CD14-positive monocyte (primary cell): ENCODE data around the gene CTBS. TPM values are rescaled to one million over a fixed set of nuclear protein-coding genes. Genes with fewer than 3 reads are reported as not detected.
A peak's percentile ranks its signal among the peaks of the same experiment; 100 is the strongest.

Experiments used
- DNase-seq, 3 donors: peaks; one replicate each; pipeline ENCODE4 v3.0.0-alpha.2; 2011 to 2022
- H2AFZ ChIP-seq: 2 replicates; pipeline ENCODE4 v1.6.0; 2012; ENCODE audit warnings: mild to moderate bottlenecking, low read depth, low read length, inconsistent platforms; ENCODE audit not compliant: insufficient read depth, poor library complexity, severe bottlenecking
- H3K27ac ChIP-seq, 2 donors: 1 replicate in 1 of 2; 2 replicates in 1 of 2; pipeline ENCODE4 v1.5.1; 2012 to 2013; ENCODE audit warnings: low read length in 2 of 2, control low read depth in 1 of 2, inconsistent platforms in 1 of 2, low read depth in 1 of 2, mild to moderate bottlenecking in 1 of 2
- H3K27me3 ChIP-seq, 2 donors: one replicate each; pipeline versions ENCODE4 v1.6.0 to v1.6.1; 2011 to 2013; ENCODE audit warnings: low read length in 2 of 2; ENCODE audit not compliant: control insufficient read depth in 2 of 2, insufficient read depth in 2 of 2
- H3K36me3 ChIP-seq, 2 donors: replicated peaks in 1 of 2; 1 replicate in 1 of 2; 2 replicates in 1 of 2; pipeline versions ENCODE4 v1.5.1 to v1.6.1; 2012 to 2013; ENCODE audit warnings: low read length in 2 of 2, control low read depth in 1 of 2, inconsistent platforms in 1 of 2, mild to moderate bottlenecking in 1 of 2; ENCODE audit not compliant: insufficient read depth in 2 of 2, control insufficient read depth in 1 of 2
- H3K4me1 ChIP-seq, 2 donors: 1 replicate in 1 of 2; 2 replicates in 1 of 2; pipeline versions ENCODE4 v1.5.1 to v1.6.1; 2012 to 2013; ENCODE audit warnings: low read length in 2 of 2, control low read depth in 1 of 2, inconsistent platforms in 1 of 2, mild to moderate bottlenecking in 1 of 2, moderate library complexity in 1 of 2; ENCODE audit not compliant: insufficient read depth in 2 of 2, control insufficient read depth in 1 of 2
- H3K4me2 ChIP-seq: replicated peaks from 2 replicates; pipeline ENCODE3; 2012; ENCODE audit warnings: low read length, moderate library complexity, mild to moderate bottlenecking; ENCODE audit not compliant: poor library complexity, severe bottlenecking; ENCODE audit errors: extremely low read depth
- H3K4me3 ChIP-seq, 3 experiments: fragments of 200-600 bp in 1 of 3; sonication (generic) in 1 of 3; replicated peaks in 1 of 3; 1 replicate in 2 of 3; 2 replicates in 1 of 3; pipeline ENCODE4 v1.5.1; 2011 to 2013; ENCODE audit warnings: low read length in 3 of 3, mild to moderate bottlenecking in 3 of 3, control low read depth in 2 of 3, low read depth in 2 of 3, inconsistent platforms in 1 of 3, moderate library complexity in 1 of 3
- H3K79me2 ChIP-seq: 2 replicates; pipeline ENCODE4 v1.6.0; 2012; ENCODE audit warnings: mild to moderate bottlenecking, control low read depth, inconsistent platforms, low read length, moderate library complexity; ENCODE audit not compliant: insufficient read depth
- H3K9ac ChIP-seq: 2 replicates; pipeline ENCODE4 v1.6.0; 2017; ENCODE audit warnings: low read length, mild to moderate bottlenecking; ENCODE audit not compliant: insufficient read depth, poor library complexity, severe bottlenecking
- H3K9me3 ChIP-seq, 2 donors: replicated peaks in 1 of 2; 1 replicate in 1 of 2; 2 replicates in 1 of 2; pipeline versions ENCODE4 v1.5.1 to v1.6.1; 2012 to 2013; ENCODE audit warnings: low read length in 2 of 2, control low read depth in 1 of 2; ENCODE audit not compliant: control insufficient read depth in 1 of 2, insufficient read depth in 1 of 2
- H4K20me1 ChIP-seq: 2 replicates; pipeline ENCODE4 v1.6.0; 2012; ENCODE audit warnings: mild to moderate bottlenecking, low read length, control low read depth, moderate library complexity; ENCODE audit not compliant: insufficient read depth
- H3K27ac Mint-ChIP-seq, 7 donors: one replicate each; pipeline ENCODE4 v1.8.0; 2020; ENCODE audit warnings: mild to moderate bottlenecking in 7 of 7, mixed read lengths in 7 of 7, moderate library complexity in 6 of 7, inconsistent platforms in 2 of 7
- H3K27me3 Mint-ChIP-seq, 3 donors: one replicate each; pipeline ENCODE4 v1.8.0; 2021 to 2022; ENCODE audit warnings: low read depth in 3 of 3, mild to moderate bottlenecking in 3 of 3, mixed read lengths in 3 of 3, moderate library complexity in 3 of 3, inconsistent platforms in 1 of 3
- H3K36me3 Mint-ChIP-seq, 2 donors: one replicate each; pipeline ENCODE4 v1.8.0; 2020; ENCODE audit warnings: mixed read lengths in 2 of 2, inconsistent platforms in 1 of 2, mild to moderate bottlenecking in 1 of 2
- H3K4me1 Mint-ChIP-seq: one replicate; pipeline ENCODE4 v1.8.0; 2020; ENCODE audit warnings: mild to moderate bottlenecking, mixed read lengths
- H3K4me3 Mint-ChIP-seq, 2 donors: one replicate each; pipeline ENCODE4 v1.8.0; 2020; ENCODE audit warnings: mild to moderate bottlenecking in 2 of 2, mixed read lengths in 2 of 2, moderate library complexity in 1 of 2
- H3K9me3 Mint-ChIP-seq, 7 donors: one replicate each; pipeline ENCODE4 v1.8.0; 2020 to 2022; ENCODE audit warnings: mixed read lengths in 7 of 7, mild to moderate bottlenecking in 6 of 7, moderate library complexity in 6 of 7, inconsistent platforms in 2 of 7
- WGBS: methylation state at CpG from one replicate; pipeline ENCODE4 v1.1.5; 2013; ENCODE audit warnings: missing lambda C conversion rate; ENCODE audit not compliant: insufficient coverage; 5-methylcytosine and 5-hydroxymethylcytosine counted together
- intact Hi-C, 2 donors: fragments of 100-400 bp; cut with micrococcal nuclease; formaldehyde crosslinking; loops; one replicate each; pipeline versions ENCODE4 v1.15.0 to v1.15.1; 2023
- polyA plus RNA-seq, 3 donors: library from polyadenylated mRNA; depleted of rRNA in 1 of 3; unstranded in 2 of 3; stranded (reverse) in 1 of 3; fragments of 300-500 nt in 2 of 3; fragments of >200 nt in 1 of 3; fragmentation: Illumina TruSeq in 2 of 3; gene quantifications; 1 replicate in 2 of 3; 2 replicates in 1 of 3; pipeline ENCODE4 v1.2.3, GENCODE V29; 2012 to 2021
- TF ChIP-seq, protein P1 (sequence below): fragments of 200-600 bp; IDR thresholded peaks from one replicate; pipeline ENCODE4 v1.8.0; 2022; ENCODE audit warnings: antibody characterized with exemption, mild to moderate bottlenecking

CTBS gene
- polyA plus RNA-seq, 3 donors, result 29.2 to 62.2 (median 44.8) TPM

DNA sequence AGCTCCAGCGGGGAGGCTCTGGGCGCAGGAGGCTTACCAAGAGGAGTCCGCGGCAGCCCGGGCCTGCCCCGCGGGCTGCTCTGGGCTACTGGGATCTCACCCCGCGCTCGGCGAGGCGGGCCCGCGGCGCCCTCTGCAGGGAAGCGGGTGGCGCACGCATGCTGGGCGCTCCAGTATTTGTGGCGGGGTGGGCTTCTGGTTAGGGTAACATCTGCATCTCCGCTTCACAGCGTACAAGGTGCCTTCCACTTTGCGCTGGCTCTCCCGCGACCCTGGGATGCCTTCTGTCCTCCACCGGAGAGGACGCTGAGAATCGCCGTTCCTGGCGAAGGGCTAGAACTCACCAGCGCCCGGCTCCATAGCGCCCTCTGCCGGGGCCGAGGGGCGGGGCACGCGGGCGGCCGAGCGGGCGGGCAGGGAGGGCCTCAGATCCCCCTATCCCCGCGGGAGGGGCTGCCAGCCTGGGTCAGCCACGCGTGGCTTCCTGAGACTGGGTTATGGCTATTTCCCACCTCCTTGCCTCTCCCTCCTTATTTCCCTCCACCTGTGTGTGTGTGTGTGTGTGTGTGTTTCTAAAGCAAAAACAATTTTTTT lies 46.6 kb upstream of the CTBS start:
- no peaks in the 10 kb centered on the region for H4K20me1 ChIP-seq
- Mint-ChIP-seq H3K9me3 (no peaks in the 10 kb centered on the region), H3K27me3 (peaks cover 0 to 8% (median 2%) of the 10 kb centered on the region in 3 donors), H3K36me3 (peaks cover 0 to 2% of the 10 kb centered on the region in 2 donors), H3K27ac (peak overlapping the region; percentile 62 to 98 (median 93)), H3K4me3 (peak overlapping the region; percentile 93 to 97), H3K4me1 (peaks cover 16% of the 10 kb centered on the region)
- WGBS, result 0% methylated on average over 42 of the region's 46 CpGs
- intact Hi-C loops, result loop anchor here (2.0 to 5.0 kb wide), 3 partner anchors 48 to 479 kb away; partner anchors contain the start of gene PRKACB (in 1 of the 2)
- H3K27ac ChIP-seq, result peak overlapping the region in 1 of 2 donors; percentile 76
- peaks cover 5 to 19% of the 10 kb centered on the region in 2 donors for H3K4me1 ChIP-seq
- no peaks in the 10 kb centered on the region for H3K27me3 ChIP-seq
- H3K79me2 ChIP-seq, result no peaks in the 10 kb centered on the region
- peak overlapping the region; percentile 72 for H3K9ac ChIP-seq
- H2AFZ ChIP-seq, result peak overlapping the region; percentile 95
- H3K4me3 ChIP-seq, result peak overlapping the region; percentile 59 to 85 (median 63)
- peak overlapping the region; percentile 87 for H3K4me2 ChIP-seq
- peak; percentile 64 to 72 (median 65) for DNase-seq
- no peaks in the 10 kb centered on the region for H3K9me3 ChIP-seq
- TF ChIP-seq, protein P1, sequence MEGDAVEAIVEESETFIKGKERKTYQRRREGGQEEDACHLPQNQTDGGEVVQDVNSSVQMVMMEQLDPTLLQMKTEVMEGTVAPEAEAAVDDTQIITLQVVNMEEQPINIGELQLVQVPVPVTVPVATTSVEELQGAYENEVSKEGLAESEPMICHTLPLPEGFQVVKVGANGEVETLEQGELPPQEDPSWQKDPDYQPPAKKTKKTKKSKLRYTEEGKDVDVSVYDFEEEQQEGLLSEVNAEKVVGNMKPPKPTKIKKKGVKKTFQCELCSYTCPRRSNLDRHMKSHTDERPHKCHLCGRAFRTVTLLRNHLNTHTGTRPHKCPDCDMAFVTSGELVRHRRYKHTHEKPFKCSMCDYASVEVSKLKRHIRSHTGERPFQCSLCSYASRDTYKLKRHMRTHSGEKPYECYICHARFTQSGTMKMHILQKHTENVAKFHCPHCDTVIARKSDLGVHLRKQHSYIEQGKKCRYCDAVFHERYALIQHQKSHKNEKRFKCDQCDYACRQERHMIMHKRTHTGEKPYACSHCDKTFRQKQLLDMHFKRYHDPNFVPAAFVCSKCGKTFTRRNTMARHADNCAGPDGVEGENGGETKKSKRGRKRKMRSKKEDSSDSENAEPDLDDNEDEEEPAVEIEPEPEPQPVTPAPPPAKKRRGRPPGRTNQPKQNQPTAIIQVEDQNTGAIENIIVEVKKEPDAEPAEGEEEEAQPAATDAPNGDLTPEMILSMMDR, result peak; percentile 100
- no peaks in the 10 kb centered on the region for H3K36me3 ChIP-seq

DNA sequence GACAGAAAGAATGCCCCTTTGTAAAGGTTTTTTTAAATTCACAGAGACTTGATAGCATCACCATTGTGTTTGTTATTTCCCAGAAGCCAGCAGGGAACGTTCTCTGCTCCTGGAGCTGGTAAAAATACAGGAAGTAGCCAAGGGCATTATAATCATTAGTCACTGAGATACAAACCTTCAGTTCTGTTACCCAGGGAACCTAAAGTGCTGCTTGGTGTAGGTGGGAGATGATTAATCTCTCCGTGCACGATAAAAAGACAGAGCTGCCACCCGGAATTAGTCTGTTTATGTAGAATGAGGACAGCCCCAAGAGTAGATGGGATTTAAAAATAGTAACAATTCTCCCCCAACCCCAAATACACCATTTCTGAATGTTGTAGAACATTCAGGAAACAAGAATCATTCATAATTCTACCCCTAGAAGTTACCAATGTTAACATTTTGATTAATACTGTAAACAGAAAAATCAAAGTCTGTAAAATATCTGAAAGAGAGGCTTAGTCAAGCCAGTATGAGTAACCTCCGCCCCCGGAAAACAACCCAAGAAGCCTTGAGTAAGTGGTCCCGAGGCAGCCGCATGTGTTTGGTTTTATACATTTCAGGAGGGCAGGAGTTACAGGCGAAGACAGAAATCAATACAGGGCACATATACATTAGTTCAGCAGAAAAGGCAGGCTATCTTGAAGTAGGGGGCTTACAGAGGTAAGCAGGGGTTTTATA lies 45.3 kb upstream of the CTBS start:
- Mint-ChIP-seq H3K27ac (peak overlapping the region in 6 of 7 donors; percentile 1 to 82 (median 50)), H3K27me3 (peaks cover 0 to 8% (median 2%) of the 10 kb centered on the region in 3 donors), H3K9me3 (peaks cover under 1 to 4% (median 3%) of the 10 kb centered on the region in 7 donors), H3K36me3 (peaks cover 0 to 2% of the 10 kb centered on the region in 2 donors), H3K4me1 (peaks cover 21% of the 10 kb centered on the region), H3K4me3 (peak overlapping the region in 1 of 2 donors; percentile 53)
- peaks cover 5 to 21% of the 10 kb centered on the region in 2 donors for H3K4me1 ChIP-seq
- H3K4me2 ChIP-seq, result no peak overlapping the region
- H3K79me2 ChIP-seq, result no peaks in the 10 kb centered on the region
- H3K36me3 ChIP-seq, result no peaks in the 10 kb centered on the region
- H3K27ac ChIP-seq, result no peak overlapping the region
- H2AFZ ChIP-seq, result no peak overlapping the region
- no peak overlapping the region for H3K9ac ChIP-seq
- H4K20me1 ChIP-seq, result no peaks in the 10 kb centered on the region
- TF ChIP-seq, protein P1, result no peak
- DNase-seq, result peak; percentile 28 to 52 (median 47)
- no peak overlapping the region for H3K4me3 ChIP-seq
- intact Hi-C loops, result loop anchor here (2.0 to 5.0 kb wide), 3 partner anchors 47 to 477 kb away; partner anchors contain the start of gene PRKACB (in 1 of the 2)
- H3K27me3 ChIP-seq, result no peaks in the 10 kb centered on the region
- peaks cover 0 to 3% of the 10 kb centered on the region in 2 donors for H3K9me3 ChIP-seq
- 93% methylated on average over 3 of the region's 9 CpGs for WGBS
